Astrocyte of the cerebellum (primary cell): ENCODE data around the gene MBD3L4.
"Not testable (repeated sequence)": the region's sequence is repeated elsewhere in the genome, so short reads cannot be mapped to it uniquely, and the experiment has no call there.

Experiments
- DNase-seq: peaks from one replicate; pipeline ENCODE4 v3.0.0-alpha.2; 2011; ENCODE audit warnings: low read depth
- H3K4me3 ChIP-seq: 2 replicates; pipeline ENCODE4 v1.5.1; 2011; ENCODE audit warnings: mild to moderate bottlenecking, low read depth, low read length, moderate library complexity
- in situ Hi-C: cut with HindIII; loops from 2 replicates; pipeline ENCODE4 v1.10.0; 2017; ENCODE audit warnings: low sequenced_read_pairs
- TF ChIP-seq, protein P1 (sequence below): IDR thresholded peaks from 2 replicates; pipeline ENCODE4 v1.5.1; 2012; ENCODE audit warnings: low read length, low read depth, moderate library complexity, mild to moderate bottlenecking; ENCODE audit errors: missing control alignments

MBD3L4 gene

DNA sequence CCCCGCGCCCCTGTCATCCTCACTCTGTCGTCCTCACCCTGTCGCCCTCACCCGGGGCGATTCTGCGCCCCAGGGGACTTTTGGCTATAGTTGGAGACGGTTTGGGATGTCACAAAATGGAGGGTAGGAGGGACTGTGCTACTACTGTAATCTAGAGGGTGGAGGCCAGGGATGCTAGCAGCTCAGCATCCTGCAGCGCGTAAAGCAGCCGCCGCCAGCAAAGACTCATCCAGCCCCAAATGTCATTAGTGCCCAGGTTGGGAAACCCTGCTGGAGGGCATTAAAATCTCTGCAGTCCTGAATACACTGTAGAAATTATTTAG lies 29.9 kb upstream of the MBD3L4 start:
- peak overlapping the region; percentile 95 for H3K4me3 ChIP-seq
- in situ Hi-C loops = no loop called here
- TF ChIP-seq, protein P1, sequence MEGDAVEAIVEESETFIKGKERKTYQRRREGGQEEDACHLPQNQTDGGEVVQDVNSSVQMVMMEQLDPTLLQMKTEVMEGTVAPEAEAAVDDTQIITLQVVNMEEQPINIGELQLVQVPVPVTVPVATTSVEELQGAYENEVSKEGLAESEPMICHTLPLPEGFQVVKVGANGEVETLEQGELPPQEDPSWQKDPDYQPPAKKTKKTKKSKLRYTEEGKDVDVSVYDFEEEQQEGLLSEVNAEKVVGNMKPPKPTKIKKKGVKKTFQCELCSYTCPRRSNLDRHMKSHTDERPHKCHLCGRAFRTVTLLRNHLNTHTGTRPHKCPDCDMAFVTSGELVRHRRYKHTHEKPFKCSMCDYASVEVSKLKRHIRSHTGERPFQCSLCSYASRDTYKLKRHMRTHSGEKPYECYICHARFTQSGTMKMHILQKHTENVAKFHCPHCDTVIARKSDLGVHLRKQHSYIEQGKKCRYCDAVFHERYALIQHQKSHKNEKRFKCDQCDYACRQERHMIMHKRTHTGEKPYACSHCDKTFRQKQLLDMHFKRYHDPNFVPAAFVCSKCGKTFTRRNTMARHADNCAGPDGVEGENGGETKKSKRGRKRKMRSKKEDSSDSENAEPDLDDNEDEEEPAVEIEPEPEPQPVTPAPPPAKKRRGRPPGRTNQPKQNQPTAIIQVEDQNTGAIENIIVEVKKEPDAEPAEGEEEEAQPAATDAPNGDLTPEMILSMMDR = no peak
- DNase-seq = no peak

GRCh38 chr19:7069042-7069903 lies 29.3 kb upstream of the MBD3L4 start, which contains the start of gene ZNF557:
Gene ZNF557 (plus strand): TSS chr19:7069703. CDS start chr19:7075075, 5,372 bp downstream.
- H3K4me3 ChIP-seq = peak within 1 kb of the TSS; percentile 95
- DNase-seq = peak; percentile 92
- TF ChIP-seq, protein P1 = no peak
- in situ Hi-C loops = no loop called here

GRCh38 chr19:7068599-7068998 lies 28.6 kb upstream of the MBD3L4 start:
- H3K4me3 ChIP-seq = peak overlapping the region; percentile 95
- DNase-seq = no peak
- in situ Hi-C loops = no loop called here
- TF ChIP-seq, protein P1 = no peak

- TF ChIP-seq, protein P1 = no peak
- no peak overlapping the region for H3K4me3 ChIP-seq
- in situ Hi-C loops = no loop called here
- DNase-seq = no peak
Observed at GRCh38 chr19:7067716-7068115, 27.7 kb upstream of the MBD3L4 start.

- TF ChIP-seq, protein P1 = peak; percentile 15
- in situ Hi-C loops, DNase-seq, H3K4me3 ChIP-seq: not testable (repeated sequence)
Observed at GRCh38 chr19:7067122-7067521, 27.1 kb upstream of the MBD3L4 start.

DNA sequence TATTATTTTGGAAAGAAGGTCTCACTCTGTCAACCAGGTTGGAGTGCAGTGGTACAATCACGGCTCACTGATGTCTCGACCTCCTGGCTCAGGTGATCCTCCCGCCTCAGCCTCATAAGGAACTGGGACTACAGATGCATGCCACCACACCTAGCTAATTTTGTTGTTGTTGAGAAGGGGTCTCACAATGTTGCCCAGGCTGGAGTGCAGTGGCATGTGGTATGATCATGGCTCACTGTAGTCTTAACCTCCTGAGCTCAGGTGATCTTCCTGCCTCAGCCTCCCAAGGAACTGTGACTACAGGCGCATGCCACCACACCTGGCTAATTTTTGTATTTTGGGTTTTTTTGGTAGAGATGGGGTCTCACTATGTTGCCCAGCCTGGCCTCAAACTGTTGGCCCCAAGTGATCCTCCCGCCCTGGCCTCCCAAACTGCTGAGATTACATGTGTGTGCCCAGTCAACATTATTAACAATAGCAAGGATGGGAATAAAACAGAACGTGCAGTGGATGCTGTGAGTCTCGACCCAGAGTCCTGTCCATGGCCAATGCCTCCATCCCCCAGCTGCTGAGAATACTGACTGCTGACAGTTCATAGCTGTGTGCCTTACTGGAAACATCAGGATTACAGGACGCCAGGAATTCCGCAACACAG lies 23.9 kb upstream of the MBD3L4 start:
- TF ChIP-seq, protein P1 = no peak
- in situ Hi-C loops = no loop called here
- no peak for DNase-seq
- no peak overlapping the region for H3K4me3 ChIP-seq
